Measurements from ENCODE around the gene TMEM134.

Gene TMEM134

GRCh38 chr11:67441098-67441563, 27.9 kb downstream of the TMEM134 start:
- no peak for DNase-seq (ENCODE audit: low read depth, low spot score)
- H3K27ac ChIP-seq, result no peak overlapping the region

GRCh38 chr11:67440229-67441097, 28.6 kb downstream of the TMEM134 start:
- no peak overlapping the region for H3K27ac ChIP-seq
- no peak for DNase-seq (ENCODE audit: low read depth, low spot score)

GRCh38 chr11:67439321-67440228, 29.5 kb downstream of the TMEM134 start:
- DNase-seq (ENCODE audit: low read depth, low spot score), result no peak
- no peak overlapping the region for H3K27ac ChIP-seq

- no peak for DNase-seq (ENCODE audit: low read depth, low spot score)
- H3K27ac ChIP-seq, result no peak overlapping the region
These were observed 30.7 kb downstream of the TMEM134 start for GRCh38 chr11:67438158-67438902.

GRCh38 chr11:67437809-67438157, 31.3 kb downstream of the TMEM134 start:
- no peak overlapping the region for H3K27ac ChIP-seq
- no peak for DNase-seq (ENCODE audit: low read depth, low spot score)

GRCh38 chr11:67437082-67437808, 31.8 kb downstream of the TMEM134 start, which contains the start of gene PTPRCAP:
Gene PTPRCAP, minus strand, starts transcription at chr11:67437682. Its CDS starts 63 bp downstream, at chr11:67437619.
- DNase-seq (ENCODE audit: low read depth, low spot score), result no peak
- no peak within 1 kb of the TSS for H3K27ac ChIP-seq

GRCh38 chr11:67436459-67437081, 32.5 kb downstream of the TMEM134 start:
- no peak for DNase-seq (ENCODE audit: low read depth, low spot score)
- H3K27ac ChIP-seq, result no peak overlapping the region

- no peak for DNase-seq (ENCODE audit: low read depth, low spot score)
These were observed 33.2 kb downstream of the TMEM134 start for GRCh38 chr11:67435727-67436458.

GRCh38 chr11:67435031-67435726, 33.9 kb downstream of the TMEM134 start:
- DNase-seq (ENCODE audit: low read depth, low spot score), result no peak
- no peak overlapping the region for H3K27ac ChIP-seq

More at GRCh38 chr11:67435727-67436458, 33.2 kb downstream of the TMEM134 start:
- H3K27ac ChIP-seq, result no peak overlapping the region

- H3K27ac ChIP-seq, result no peak overlapping the region
- no peak for DNase-seq (ENCODE audit: low read depth, low spot score)
These were observed 34.6 kb downstream of the TMEM134 start for GRCh38 chr11:67434395-67434881.

GRCh38 chr11:67433536-67434394, 35.3 kb downstream of the TMEM134 start:
- no peak overlapping the region for H3K27ac ChIP-seq
- DNase-seq (ENCODE audit: low read depth, low spot score), result no peak

- DNase-seq (ENCODE audit: low read depth, low spot score), result no peak
- no peak overlapping the region for H3K27ac ChIP-seq
These were observed 36.2 kb downstream of the TMEM134 start for GRCh38 chr11:67432655-67433349.

- H3K27ac ChIP-seq, result no peak overlapping the region
- DNase-seq (ENCODE audit: low read depth, low spot score), result no peak
These were observed 37.5 kb downstream of the TMEM134 start for GRCh38 chr11:67431346-67432249.

- H3K27ac ChIP-seq, result peak overlapping the region; percentile 58
- no peak for DNase-seq (ENCODE audit: low read depth, low spot score)
These were observed 39.3 kb downstream of the TMEM134 start for GRCh38 chr11:67429722-67430121.

- no peak for DNase-seq (ENCODE audit: low read depth, low spot score)
- peak overlapping the region; percentile 58 for H3K27ac ChIP-seq
These were observed 39.9 kb downstream of the TMEM134 start for GRCh38 chr11:67429038-67429668.
